Upper lobe of left lung (tissue), 4 donors: ENCODE measurements around the gene CAGE1.

Source experiments
- CTCF ChIP-seq, 6 experiments: fragments of 450-650 bp in 4 of 6; fragments of 200-600 bp in 2 of 6; sonication (generic) in 2 of 6; IDR thresholded peaks; one replicate each; pipeline ENCODE4 v1.5.1; 2016 to 2019; ENCODE audit warnings: antibody characterized with exemption in 6 of 6
- EP300 ChIP-seq, 4 donors: sonication (generic); formaldehyde crosslinking; IDR thresholded peaks; one replicate each; pipeline ENCODE4 v1.5.1; 2017; ENCODE audit warnings: antibody characterized with exemption in 4 of 4, control low read depth in 2 of 4
- POLR2A ChIP-seq, 4 donors: fragments of 450-650 bp; IDR thresholded peaks; one replicate each; pipeline ENCODE4 v1.5.1; 2016 to 2017; ENCODE audit warnings: antibody characterized with exemption in 4 of 4, mild to moderate bottlenecking in 2 of 4
- POLR2AphosphoS5 ChIP-seq, 2 donors: sonication (generic); formaldehyde crosslinking; IDR thresholded peaks; one replicate each; pipeline ENCODE4 v1.5.1; 2017; ENCODE audit warnings: antibody characterized with exemption in 2 of 2

DNA sequence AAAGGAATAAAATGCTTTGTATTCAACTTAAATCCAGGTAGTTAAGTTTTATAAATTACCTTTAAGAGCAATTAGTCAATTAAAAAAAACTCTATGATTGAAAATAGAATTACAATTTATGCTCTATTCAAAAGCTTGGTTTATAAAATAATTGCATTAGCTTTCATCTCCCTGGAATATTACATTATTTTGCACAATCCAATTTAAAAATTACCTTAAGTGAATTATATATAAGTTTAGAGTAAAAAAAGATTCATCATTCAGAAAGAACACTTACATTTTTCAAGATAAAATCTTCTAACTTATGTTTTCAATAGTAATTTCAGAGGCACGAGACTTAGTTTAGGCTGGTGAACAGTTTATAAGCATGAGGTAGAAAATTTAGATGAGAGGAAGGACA lies 91.4 kb downstream of the CAGE1 start:
- TF ChIP-seq EP300 (IDR thresholded peaks at IDR 0.05): no peak
- no peak for TF ChIP-seq CTCF (IDR thresholded peaks at IDR 0.05)
- no peak for TF ChIP-seq POLR2A (IDR thresholded peaks at IDR 0.05)
- no peak for TF ChIP-seq POLR2AphosphoS5 (IDR thresholded peaks at IDR 0.05)
